Effector memory CD8-positive, alpha-beta T cell (primary cell): Measurements from ENCODE around the gene NLE1.
"Not testable (repeated sequence)": the region's sequence is repeated elsewhere in the genome, so short reads cannot be mapped to it uniquely, and the experiment has no call there.

Source experiments
- ATAC-seq: fragments of 150-1000 bp; cut with Tn5 transposase; replicated peaks from 2 replicates; pipeline ENCODE4 v1.10.0; 2021; ENCODE audit warnings: mild to moderate bottlenecking, moderate library complexity
- DNase-seq, 3 experiments: peaks; one replicate each; pipeline ENCODE4 v3.0.0; 2021
- H3K27ac Mint-ChIP-seq, 2 donors: one replicate each; pipeline ENCODE4 v1.8.0; 2022; ENCODE audit warnings: mild to moderate bottlenecking in 2 of 2, mixed read lengths in 2 of 2, moderate library complexity in 2 of 2
- H3K27me3 Mint-ChIP-seq, 2 donors: one replicate each; pipeline ENCODE4 v1.8.0; 2022; ENCODE audit warnings: mixed read lengths in 2 of 2
- H3K36me3 Mint-ChIP-seq: one replicate; pipeline ENCODE4 v1.8.0; 2022; ENCODE audit warnings: mild to moderate bottlenecking, moderate library complexity, mixed read lengths; ENCODE audit not compliant: insufficient read depth
- H3K4me1 Mint-ChIP-seq, 2 donors: one replicate each; pipeline ENCODE4 v1.8.0; 2022; ENCODE audit warnings: low read depth in 2 of 2, mixed read lengths in 2 of 2
- H3K4me3 Mint-ChIP-seq, 2 donors: one replicate each; pipeline ENCODE4 v1.8.0; 2022; ENCODE audit warnings: mild to moderate bottlenecking in 2 of 2, mixed read lengths in 2 of 2, moderate library complexity in 2 of 2
- H3K9me3 Mint-ChIP-seq, 2 donors: one replicate each; pipeline ENCODE4 v1.8.0; 2022; ENCODE audit warnings: mixed read lengths in 2 of 2

NLE1 gene

DNA sequence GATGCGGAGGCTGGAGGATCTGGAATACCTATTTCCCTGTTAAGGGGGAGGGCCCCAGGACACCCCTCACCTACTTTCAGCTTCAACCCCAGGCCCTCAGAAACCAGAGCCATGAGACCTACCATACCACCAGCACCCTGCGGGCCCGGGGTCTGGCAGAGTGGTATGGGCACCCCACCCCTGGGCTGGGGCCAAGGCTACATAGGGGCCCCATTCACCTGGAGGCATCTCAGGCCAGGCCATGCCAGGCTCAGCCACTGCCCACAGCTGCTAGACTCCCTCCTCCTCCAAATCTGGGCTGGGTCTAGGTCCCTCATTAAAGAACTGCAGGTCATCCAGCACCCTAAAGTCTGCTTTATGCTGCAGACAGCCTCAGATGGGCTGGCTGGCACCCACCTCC is 11.7 kb downstream of the NLE1 start:
- Mint-ChIP-seq H3K27ac (no peak overlapping the region), H3K4me3 (no peak overlapping the region)

DNA sequence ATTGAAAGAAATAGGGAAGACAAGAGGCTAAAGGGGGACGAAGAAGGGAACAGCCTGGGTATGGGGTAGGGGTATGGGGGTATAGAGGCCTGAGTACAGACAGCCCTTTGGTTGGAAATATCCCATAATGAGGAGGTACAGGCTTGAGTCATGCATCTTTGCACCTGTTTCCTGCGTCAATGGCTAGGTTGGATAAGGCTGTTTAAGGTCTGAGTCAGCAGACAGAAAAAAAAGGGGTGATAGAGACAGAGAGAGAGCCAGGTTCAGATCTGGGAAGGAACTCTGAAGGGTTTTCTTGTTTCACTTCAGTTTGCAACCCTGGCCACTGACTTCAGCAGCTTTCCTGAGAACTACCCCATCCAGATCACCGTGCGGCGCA is 12.1 kb downstream of the NLE1 start:
- Mint-ChIP-seq H3K36me3 (peaks cover 18% of the 10 kb centered on the region), H3K27ac (no peak overlapping the region), H3K4me3 (no peak overlapping the region), H3K27me3 (no peaks in the 10 kb centered on the region), H3K9me3 (no peaks in the 10 kb centered on the region), H3K4me1 (peaks cover 0 to 3% of the 10 kb centered on the region in 2 donors)
- no peak for ATAC-seq
- DNase-seq, result no peak

More for the DNA sequence above, 11.7 kb downstream of the NLE1 start:
- ATAC-seq, result no peak
- H3K36me3 Mint-ChIP-seq, result peaks cover 22% of the 10 kb centered on the region
- H3K4me1 Mint-ChIP-seq, result peaks cover 0 to 3% of the 10 kb centered on the region in 2 donors
- no peaks in the 10 kb centered on the region for H3K27me3 Mint-ChIP-seq
- H3K9me3 Mint-ChIP-seq, result no peaks in the 10 kb centered on the region
- no peak for DNase-seq

GRCh38 chr17:35129154-35129972 is 12.7 kb downstream of the NLE1 start:
- Mint-ChIP-seq H3K9me3 (no peaks in the 10 kb centered on the region), H3K27me3 (no peaks in the 10 kb centered on the region), H3K4me3 (no peak overlapping the region), H3K36me3 (peaks cover 12% of the 10 kb centered on the region), H3K27ac (no peak overlapping the region), H3K4me1 (peaks cover 0 to 3% of the 10 kb centered on the region in 2 donors)
- DNase-seq, result no peak
- no peak for ATAC-seq

- no peaks in the 10 kb centered on the region for H3K4me1 Mint-ChIP-seq
- ATAC-seq, result no peak
- peak overlapping the region in 1 of 2 donors; percentile 5 for H3K27ac Mint-ChIP-seq
- no peak overlapping the region for H3K4me3 Mint-ChIP-seq
- no peaks in the 10 kb centered on the region for H3K9me3 Mint-ChIP-seq
- peaks cover 3% of the 10 kb centered on the region for H3K36me3 Mint-ChIP-seq
- DNase-seq, result no peak
- no peaks in the 10 kb centered on the region for H3K27me3 Mint-ChIP-seq
Observed at GRCh38 chr17:35127751-35128514, 14.2 kb downstream of the NLE1 start.

DNA sequence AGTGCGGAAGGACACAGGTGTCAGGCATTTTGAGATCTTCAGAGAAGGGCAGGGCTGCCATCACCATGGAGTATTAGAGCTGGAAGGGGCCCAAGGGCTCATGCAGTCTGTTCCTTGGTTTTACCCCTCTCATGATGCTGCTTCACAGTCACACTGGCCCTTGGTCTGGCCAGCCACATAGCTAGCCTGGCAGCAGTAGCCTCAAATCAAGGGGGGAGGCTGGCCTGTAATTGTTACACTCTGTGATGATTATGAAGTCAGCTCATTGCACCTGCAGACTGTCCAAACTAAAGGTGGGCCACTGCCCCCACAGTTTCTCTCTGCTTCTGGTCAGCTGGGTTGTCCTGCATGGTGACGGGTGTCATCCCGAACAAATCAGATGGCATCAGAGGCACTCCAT is 20.8 kb downstream of the NLE1 start, which contains the start of gene FNDC8:
Gene FNDC8, plus strand, starts transcription at position 301 of the 400 bp plus-strand sequence. Its CDS starts 79 bp downstream, at position 380.
- Mint-ChIP-seq H3K4me3 (peak within 1 kb of the TSS in 1 of 2 donors; percentile 88), H3K9me3 (no peaks in the 10 kb centered on the region), H3K27ac (no peak within 1 kb of the TSS), H3K36me3 (peaks cover 23% of the 10 kb centered on the region), H3K4me1 (peaks cover 28% of the 10 kb centered on the region in 2 donors), H3K27me3 (no peaks in the 10 kb centered on the region)
- ATAC-seq, result no peak
- DNase-seq, result no peak

GRCh38 chr17:35119370-35120165 is 22.5 kb downstream of the NLE1 start, which contains the start of gene RAD51D:
TSS of gene RAD51D (minus strand) at chr17:35119860. CDS start at chr17:35119613, 247 bp downstream.
- peak; percentile 70 to 82 (median 77) for DNase-seq
- H3K36me3 Mint-ChIP-seq, result peaks cover 25% of the 10 kb centered on the region
- no peaks in the 10 kb centered on the region for H3K9me3 Mint-ChIP-seq
- peaks cover 32 to 37% of the 10 kb centered on the region in 2 donors for H3K4me1 Mint-ChIP-seq
- ATAC-seq, result peak; percentile 91
- no peaks in the 10 kb centered on the region for H3K27me3 Mint-ChIP-seq
- peak within 1 kb of the TSS; percentile 88 to 92 for H3K4me3 Mint-ChIP-seq
- H3K27ac Mint-ChIP-seq, result peak within 1 kb of the TSS; percentile 91 to 93

DNA sequence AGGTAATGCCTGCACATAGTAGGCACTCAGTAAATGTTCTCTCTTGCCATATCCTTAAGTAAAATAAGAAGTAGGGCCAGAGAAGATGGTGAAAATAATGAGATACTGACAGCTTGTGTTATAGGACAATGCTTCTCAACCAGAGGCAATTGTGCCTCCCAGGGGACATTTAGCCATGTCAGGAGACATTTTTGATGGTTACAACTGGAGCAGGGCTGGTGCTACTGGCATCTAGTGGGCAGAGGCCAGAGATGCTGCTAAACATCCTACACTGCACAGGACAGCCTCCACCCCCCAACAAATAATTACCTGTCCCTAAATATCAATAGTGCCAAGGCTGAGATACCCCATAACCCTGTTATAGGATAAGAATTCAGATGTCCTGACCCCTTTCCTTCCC is 24.1 kb downstream of the NLE1 start:
- peak overlapping the region; percentile 66 to 91 for H3K27ac Mint-ChIP-seq
- peaks cover 25% of the 10 kb centered on the region for H3K36me3 Mint-ChIP-seq
- ATAC-seq, result peak; percentile 14
- DNase-seq, result peak in 2 of 3 experiments; percentile 14
- H3K4me3 Mint-ChIP-seq, result peak overlapping the region; percentile 88 to 92
- H3K4me1 Mint-ChIP-seq, result peaks cover 32 to 38% of the 10 kb centered on the region in 2 donors
- H3K27me3 Mint-ChIP-seq, result no peaks in the 10 kb centered on the region
- no peaks in the 10 kb centered on the region for H3K9me3 Mint-ChIP-seq

GRCh38 chr17:35116845-35117244 is 25.3 kb downstream of the NLE1 start:
- H3K4me1 Mint-ChIP-seq, result peaks cover 32 to 43% of the 10 kb centered on the region in 2 donors
- H3K4me3 Mint-ChIP-seq, result no peak overlapping the region
- DNase-seq (no peak), ATAC-seq (no peak)
- H3K27me3 Mint-ChIP-seq, result no peaks in the 10 kb centered on the region
- H3K9me3 Mint-ChIP-seq, result no peaks in the 10 kb centered on the region
- peaks cover 25% of the 10 kb centered on the region for H3K36me3 Mint-ChIP-seq
- peak overlapping the region in 1 of 2 donors; percentile 45 for H3K27ac Mint-ChIP-seq

DNA sequence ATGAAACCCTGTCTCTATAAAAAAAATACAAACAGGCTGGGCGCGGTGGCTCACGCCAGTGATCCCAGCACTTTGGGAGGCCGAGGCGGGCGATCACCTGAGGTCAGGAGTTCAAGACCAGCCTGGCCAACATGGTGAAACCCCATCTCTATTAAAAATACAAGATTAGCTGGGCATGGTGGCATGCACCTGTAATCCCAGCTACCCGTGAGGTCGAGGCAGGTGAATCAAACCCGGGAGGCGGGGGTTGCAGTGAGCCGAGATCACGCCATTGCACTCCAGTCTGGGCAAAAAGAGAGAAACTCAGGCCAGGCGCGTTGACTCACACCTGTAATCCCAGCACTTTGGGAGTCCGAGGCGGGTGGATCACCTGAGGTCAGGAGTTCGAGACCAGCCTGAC is 31.3 kb downstream of the NLE1 start:
- H3K27ac Mint-ChIP-seq, DNase-seq, ATAC-seq, H3K4me3 Mint-ChIP-seq, H3K27me3 Mint-ChIP-seq, H3K9me3 Mint-ChIP-seq: not testable (repeated sequence)
- H3K36me3 Mint-ChIP-seq, result peaks cover 13% of the 10 kb centered on the region
- peaks cover 1 to 19% of the 10 kb centered on the region in 2 donors for H3K4me1 Mint-ChIP-seq

- Mint-ChIP-seq H3K4me1 (peaks cover 0 to 9% of the 10 kb centered on the region in 2 donors), H3K36me3 (peaks cover 17% of the 10 kb centered on the region), H3K27me3 (no peaks in the 10 kb centered on the region), H3K9me3 (no peaks in the 10 kb centered on the region), H3K4me3 (no peak overlapping the region), H3K27ac (peak overlapping the region in 1 of 2 donors; percentile 49)
- no peak for DNase-seq
- ATAC-seq, result no peak
Observed at GRCh38 chr17:35104844-35105450, 37.2 kb downstream of the NLE1 start.

GRCh38 chr17:35103271-35103670 is 38.8 kb downstream of the NLE1 start:
- DNase-seq (no peak), ATAC-seq (no peak)
- Mint-ChIP-seq H3K27me3 (no peaks in the 10 kb centered on the region), H3K9me3 (no peaks in the 10 kb centered on the region), H3K36me3 (peaks cover 20% of the 10 kb centered on the region), H3K4me1 (peaks cover 0 to 6% of the 10 kb centered on the region in 2 donors), H3K27ac (no peak overlapping the region), H3K4me3 (no peak overlapping the region)

DNA sequence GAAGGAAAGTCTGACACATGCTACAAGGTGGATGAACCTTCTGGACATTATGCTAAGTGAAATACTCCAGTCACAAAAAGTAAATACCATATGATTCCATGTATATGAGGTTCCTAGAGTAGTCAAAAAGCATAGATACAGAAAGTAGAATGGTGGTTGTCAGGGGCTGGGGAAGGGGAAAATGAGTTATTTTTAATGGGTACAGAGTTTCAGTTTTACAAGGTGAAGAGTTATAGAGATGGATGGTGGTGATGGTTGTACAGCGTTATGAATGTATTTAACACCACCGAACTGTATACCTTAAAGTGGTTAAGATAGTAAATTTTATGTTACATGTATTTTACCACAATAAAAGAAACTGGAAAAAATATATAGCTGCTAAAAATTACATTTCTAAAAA is 40.4 kb downstream of the NLE1 start:
- no peaks in the 10 kb centered on the region for H3K9me3 Mint-ChIP-seq
- DNase-seq (no peak), ATAC-seq (no peak)
- H3K27me3 Mint-ChIP-seq, result no peaks in the 10 kb centered on the region
- H3K4me1 Mint-ChIP-seq, result peaks cover 0 to 6% of the 10 kb centered on the region in 2 donors
- peaks cover 16% of the 10 kb centered on the region for H3K36me3 Mint-ChIP-seq
- H3K4me3 Mint-ChIP-seq, result no peak overlapping the region
- H3K27ac Mint-ChIP-seq, result peak overlapping the region in 1 of 2 donors; percentile 62
